RCC 7860 (cell line): ENCODE data around the gene SUSD3.
"Not testable (repeated sequence)": the region's sequence is repeated elsewhere in the genome, so short reads cannot be mapped to it uniquely, and the experiment has no call there.

ENCODE experiments used
- DNase-seq: peaks from one replicate; pipeline ENCODE4 v3.0.0-alpha.2; 2015; ENCODE audit warnings: low spot score
- FAIRE-seq: peaks from 2 replicates; lab custom pipeline; 2012; peaks lifted over from hg19 to GRCh38; lab: Jason Lieb, UNC

The SUSD3 gene

GRCh38 chr9:93058355-93059010, at the start of gene SUSD3:
TSS of gene SUSD3 (plus strand) at chr9:93058701. CDS start at chr9:93058743, 42 bp downstream.
- FAIRE-seq, result no peak
- no peak for DNase-seq

- FAIRE-seq (no peak), DNase-seq (no peak)
These were observed 49.0 kb upstream of the SUSD3 start for GRCh38 chr9:93009337-93010015.

GRCh38 chr9:93010056-93010455, 48.4 kb upstream of the SUSD3 start:
- DNase-seq, result no peak
- FAIRE-seq, result no peak

- FAIRE-seq (no peak), DNase-seq (no peak)
These were observed 47.8 kb upstream of the SUSD3 start for GRCh38 chr9:93010704-93011103.

GRCh38 chr9:93011114-93011513, 47.4 kb upstream of the SUSD3 start:
- no peak for DNase-seq
- no peak for FAIRE-seq

GRCh38 chr9:93012963-93013855, 45.3 kb upstream of the SUSD3 start:
- DNase-seq (no peak), FAIRE-seq (no peak)

- no peak for DNase-seq
- no peak for FAIRE-seq
These were observed 44.5 kb upstream of the SUSD3 start for GRCh38 chr9:93013856-93014582.

- not testable (repeated sequence) for FAIRE-seq
These were observed 43.3 kb upstream of the SUSD3 start for GRCh38 chr9:93015190-93015589.

GRCh38 chr9:93017621-93018020, 40.9 kb upstream of the SUSD3 start:
- DNase-seq, result no peak
- no peak for FAIRE-seq

More at GRCh38 chr9:93015190-93015589, 43.3 kb upstream of the SUSD3 start:
- not testable (repeated sequence) for DNase-seq

- DNase-seq (no peak), FAIRE-seq (no peak)
These were observed 38.4 kb upstream of the SUSD3 start for GRCh38 chr9:93020151-93020550.

GRCh38 chr9:93020771-93021670, 37.5 kb upstream of the SUSD3 start:
- DNase-seq (no peak), FAIRE-seq (no peak)

GRCh38 chr9:93022066-93022465, 36.4 kb upstream of the SUSD3 start:
- DNase-seq, result no peak
- FAIRE-seq, result no peak

GRCh38 chr9:93022721-93023520, 35.6 kb upstream of the SUSD3 start:
- no peak for FAIRE-seq
- DNase-seq, result no peak

GRCh38 chr9:93023521-93023815, 35.0 kb upstream of the SUSD3 start:
- no peak for DNase-seq
- FAIRE-seq, result no peak

GRCh38 chr9:93024646-93024910, 33.9 kb upstream of the SUSD3 start:
- DNase-seq (no peak), FAIRE-seq (no peak)

- FAIRE-seq, result no peak
- DNase-seq, result no peak
These were observed 33.4 kb upstream of the SUSD3 start for GRCh38 chr9:93024986-93025630.

GRCh38 chr9:93025736-93026135, 32.8 kb upstream of the SUSD3 start:
- FAIRE-seq (no peak), DNase-seq (no peak)

- FAIRE-seq, result no peak
- DNase-seq, result no peak
These were observed 31.9 kb upstream of the SUSD3 start for GRCh38 chr9:93026640-93027039.

GRCh38 chr9:93027750-93028149, 30.8 kb upstream of the SUSD3 start:
- DNase-seq (no peak), FAIRE-seq (no peak)
